Measurements from ENCODE around the gene SEC24B.

DNA sequence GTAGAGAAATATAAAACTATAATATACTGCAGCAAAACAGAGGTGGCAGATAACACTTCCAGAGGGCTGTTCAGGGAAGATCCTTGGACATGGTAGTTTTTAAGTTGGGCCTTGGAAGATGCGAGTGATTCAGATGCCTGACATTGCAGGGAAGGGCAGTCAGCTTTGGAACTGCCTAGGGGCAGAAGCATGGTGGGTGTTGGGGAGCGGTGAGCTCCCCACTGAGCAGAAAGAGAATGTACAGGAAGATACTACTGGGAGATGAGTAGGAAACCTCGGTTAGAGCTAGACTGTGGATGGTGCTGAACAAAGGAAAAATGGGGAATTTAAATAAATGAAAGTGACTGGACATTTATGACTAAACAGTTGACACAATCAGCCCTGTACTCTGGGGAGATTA is 24.9 kb upstream of the SEC24B start:
- TF ChIP-seq, protein P1, sequence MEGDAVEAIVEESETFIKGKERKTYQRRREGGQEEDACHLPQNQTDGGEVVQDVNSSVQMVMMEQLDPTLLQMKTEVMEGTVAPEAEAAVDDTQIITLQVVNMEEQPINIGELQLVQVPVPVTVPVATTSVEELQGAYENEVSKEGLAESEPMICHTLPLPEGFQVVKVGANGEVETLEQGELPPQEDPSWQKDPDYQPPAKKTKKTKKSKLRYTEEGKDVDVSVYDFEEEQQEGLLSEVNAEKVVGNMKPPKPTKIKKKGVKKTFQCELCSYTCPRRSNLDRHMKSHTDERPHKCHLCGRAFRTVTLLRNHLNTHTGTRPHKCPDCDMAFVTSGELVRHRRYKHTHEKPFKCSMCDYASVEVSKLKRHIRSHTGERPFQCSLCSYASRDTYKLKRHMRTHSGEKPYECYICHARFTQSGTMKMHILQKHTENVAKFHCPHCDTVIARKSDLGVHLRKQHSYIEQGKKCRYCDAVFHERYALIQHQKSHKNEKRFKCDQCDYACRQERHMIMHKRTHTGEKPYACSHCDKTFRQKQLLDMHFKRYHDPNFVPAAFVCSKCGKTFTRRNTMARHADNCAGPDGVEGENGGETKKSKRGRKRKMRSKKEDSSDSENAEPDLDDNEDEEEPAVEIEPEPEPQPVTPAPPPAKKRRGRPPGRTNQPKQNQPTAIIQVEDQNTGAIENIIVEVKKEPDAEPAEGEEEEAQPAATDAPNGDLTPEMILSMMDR (IDR thresholded peaks at IDR 0.05; ENCODE audit: low read depth, low read length): no peak
- TF ChIP-seq MYC (IDR thresholded peaks at IDR 0.05; ENCODE audit: low read depth, low read length) (no peak), POLR2A (IDR thresholded peaks at IDR 0.05; ENCODE audit: extremely low read depth, insufficient read length) (no peak)
- TF ChIP-seq, protein P2, sequence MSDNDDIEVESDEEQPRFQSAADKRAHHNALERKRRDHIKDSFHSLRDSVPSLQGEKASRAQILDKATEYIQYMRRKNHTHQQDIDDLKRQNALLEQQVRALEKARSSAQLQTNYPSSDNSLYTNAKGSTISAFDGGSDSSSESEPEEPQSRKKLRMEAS (IDR thresholded peaks at IDR 0.05; ENCODE audit: low read depth, low read length): no peak

All from NB4 (cell line).